GM19025 (cell line): ENCODE data around the gene CSNK1D.
"Not testable (repeated sequence)": the region's sequence is repeated elsewhere in the genome, so short reads cannot be mapped to it uniquely, and the experiment has no call there.

Experiments
- ATAC-seq: cut with Tn5 transposase; IDR thresholded peaks from one replicate; pipeline ENCODE4 v1.9.1; 2021; ENCODE audit warnings: mild to moderate bottlenecking, low read depth, moderate library complexity; ENCODE audit not compliant: unreplicated experiment

The CSNK1D gene

GRCh38 chr17:82199496-82199895, 74.0 kb downstream of the CSNK1D start:
- no peak for ATAC-seq

DNA sequence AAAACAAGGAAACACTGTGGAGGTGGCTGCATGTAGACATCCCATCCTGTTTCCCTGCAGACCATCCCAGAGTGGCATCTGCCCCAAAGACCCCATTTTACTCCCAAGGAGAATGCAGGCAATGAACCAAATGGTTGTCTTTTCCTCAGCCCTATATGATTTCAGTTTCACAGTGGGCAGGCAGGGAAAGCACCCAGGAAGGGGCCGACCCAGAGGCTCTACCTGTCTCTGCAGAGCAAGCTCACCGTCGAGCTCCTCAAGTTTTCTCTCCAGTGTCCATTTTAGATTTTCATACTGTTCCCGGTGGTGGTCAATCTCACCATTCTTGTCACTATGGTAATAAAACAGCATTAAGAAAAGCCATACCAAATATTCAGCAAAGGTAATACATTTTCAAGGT, 75.4 kb downstream of the CSNK1D start:
- ATAC-seq: no peak

GRCh38 chr17:82195675-82196672, 77.5 kb downstream of the CSNK1D start:
- no peak for ATAC-seq

DNA sequence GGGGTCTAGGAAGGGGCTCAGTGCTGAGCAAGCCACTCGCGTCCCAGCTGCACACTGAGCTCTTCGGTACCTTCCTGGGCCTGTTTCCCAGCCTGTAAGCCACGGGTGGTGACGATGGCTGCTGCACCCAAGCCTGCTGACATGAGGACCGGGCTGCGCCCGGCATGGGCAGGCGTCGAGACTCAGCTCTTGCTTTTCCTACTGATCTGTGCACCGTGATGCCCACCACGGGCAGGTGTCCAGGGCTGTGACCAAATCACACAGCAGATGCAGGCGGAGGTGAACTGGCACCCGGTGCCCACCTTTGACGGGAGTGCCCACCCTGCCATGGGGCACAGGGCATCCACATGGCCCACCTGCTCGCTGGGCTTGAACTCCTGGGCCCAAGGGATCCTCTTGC, 78.7 kb downstream of the CSNK1D start:
- ATAC-seq: no peak

DNA sequence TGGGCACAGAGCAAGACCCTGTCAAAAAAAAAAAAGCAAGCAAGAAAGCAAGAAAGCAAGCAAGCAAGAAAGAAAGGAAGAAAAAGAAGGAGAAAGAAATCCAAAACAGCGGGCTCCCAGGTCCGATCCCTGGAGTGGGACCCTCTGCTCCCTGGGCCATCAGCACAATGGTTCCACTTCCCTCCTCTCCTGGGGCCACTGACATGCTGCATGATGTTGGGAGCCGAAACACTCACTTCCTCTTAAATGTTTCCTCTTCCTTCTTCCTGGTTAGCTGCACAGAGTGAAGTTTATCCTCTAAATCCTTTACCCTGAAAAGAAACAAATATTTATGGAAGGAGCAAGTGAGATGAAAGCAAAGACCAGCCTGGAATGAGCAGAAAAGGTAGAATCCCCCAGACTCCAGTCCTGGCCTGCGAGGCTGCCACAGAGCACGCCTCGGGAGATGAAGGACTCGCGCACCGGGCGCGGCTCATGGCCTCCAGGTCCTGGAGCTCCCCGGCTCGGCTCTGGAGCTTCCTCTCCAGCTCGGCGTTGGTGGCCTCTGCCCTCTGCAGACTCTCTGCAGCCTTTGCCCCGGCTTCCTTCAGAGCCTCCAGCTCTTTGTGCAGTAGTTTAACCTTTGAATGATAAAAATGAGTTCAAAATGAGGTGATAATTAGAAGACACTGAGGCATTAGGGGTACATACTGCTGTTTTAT, 79.8 kb downstream of the CSNK1D start:
- ATAC-seq: no peak

- not testable (repeated sequence) for ATAC-seq
Observed at GRCh38 chr17:82193050-82193449, 80.5 kb downstream of the CSNK1D start.
